GM23338 (cell line): Measurements from ENCODE around the gene GNPTG. TPM values are rescaled to one million over a fixed set of nuclear protein-coding genes. Genes with fewer than 3 reads are reported as not detected.
A peak's percentile ranks its signal among the peaks of the same experiment; 100 is the strongest.

Source experiments
- ATAC-seq: fragments of 200-7000 bp; cut with Tn5 transposase; 3 replicates; pipeline ENCODE4 v1.9.1; 2020
- DNase-seq: peaks from one replicate; pipeline ENCODE4 v3.0.0-alpha.2; 2015; ENCODE audit warnings: low spot score
- H2AFZ ChIP-seq: fragments of 200-600 bp; sonication (generic); 2 replicates; pipeline ENCODE4 v1.8.0; 2016; ENCODE audit warnings: antibody characterized with exemption, mild to moderate bottlenecking, moderate library complexity
- H3F3A ChIP-seq: fragments of 200-600 bp; sonication (generic); replicated peaks from 2 replicates; pipeline ENCODE4 v1.8.0; 2017; ENCODE audit warnings: antibody characterized with exemption, mixed run types, low read depth
- H3K27ac ChIP-seq: fragments of 200-600 bp; sonication (generic); 2 replicates; pipeline ENCODE4 v1.6.1; 2016; ENCODE audit warnings: low read depth
- H3K27me3 ChIP-seq: fragments of 200-600 bp; sonication (generic); 2 replicates; pipeline ENCODE4 v1.8.0; 2016; ENCODE audit warnings: mild to moderate bottlenecking, mixed run types, moderate library complexity; ENCODE audit not compliant: insufficient read depth
- H3K36me3 ChIP-seq: fragments of 200-600 bp; sonication (generic); 2 replicates; pipeline ENCODE4 v1.8.0; 2016; ENCODE audit warnings: mild to moderate bottlenecking; ENCODE audit not compliant: insufficient read depth
- H3K4me1 ChIP-seq: fragments of 200-600 bp; sonication (generic); 2 replicates; pipeline ENCODE4 v1.8.0; 2016; ENCODE audit warnings: mild to moderate bottlenecking, moderate library complexity; ENCODE audit not compliant: insufficient read depth
- H3K4me2 ChIP-seq: fragments of 200-600 bp; sonication (generic); 2 replicates; pipeline ENCODE4 v1.7.1; 2017; ENCODE audit warnings: mixed run types
- H3K4me3 ChIP-seq: fragments of 200-600 bp; sonication (generic); 2 replicates; pipeline ENCODE4 v1.6.1; 2016; ENCODE audit warnings: mixed run types
- H3K79me2 ChIP-seq: fragments of 200-600 bp; sonication (generic); replicated peaks from 2 replicates; pipeline ENCODE4 v1.8.0; 2017; ENCODE audit warnings: mild to moderate bottlenecking; ENCODE audit not compliant: insufficient read depth
- H3K9me2 ChIP-seq: fragments of 200-600 bp; sonication (generic); 2 replicates; pipeline ENCODE4 v1.8.0; 2017; ENCODE audit not compliant: insufficient read depth
- H4K20me1 ChIP-seq: fragments of 200-600 bp; sonication (generic); replicated peaks from 2 replicates; pipeline ENCODE4 v1.8.0; 2017; ENCODE audit warnings: mild to moderate bottlenecking; ENCODE audit not compliant: insufficient read depth
- H3K27ac Mint-ChIP-seq: 2 replicates; pipeline ENCODE4 v1.8.0; 2020; ENCODE audit warnings: inconsistent platforms, mild to moderate bottlenecking, moderate library complexity, mixed read lengths
- H3K27me3 Mint-ChIP-seq: 3 replicates; pipeline ENCODE4 v1.8.0; 2022; ENCODE audit warnings: low read depth, mild to moderate bottlenecking, moderate library complexity, mixed read lengths, inconsistent platforms; ENCODE audit not compliant: insufficient read depth, poor library complexity
- H3K36me3 Mint-ChIP-seq: 3 replicates; pipeline ENCODE4 v1.8.0; 2021; ENCODE audit warnings: low read depth, mild to moderate bottlenecking, inconsistent platforms, moderate library complexity, mixed read lengths
- H3K4me1 Mint-ChIP-seq: 3 replicates; pipeline ENCODE4 v1.8.0; 2020; ENCODE audit warnings: mild to moderate bottlenecking, inconsistent platforms, mixed read lengths
- H3K4me3 Mint-ChIP-seq: 3 replicates; pipeline ENCODE4 v1.8.0; 2021; ENCODE audit warnings: moderate library complexity, mild to moderate bottlenecking, inconsistent platforms, mixed read lengths
- H3K9me3 Mint-ChIP-seq: 3 replicates; pipeline ENCODE4 v1.8.0; 2020; ENCODE audit warnings: moderate library complexity, mild to moderate bottlenecking, inconsistent platforms, mixed read lengths
- ETS1 ChIP-seq: IDR thresholded peaks from 2 replicates; pipeline ENCODE4 v1.6.1; 2016; ENCODE audit warnings: antibody characterized with exemption
- EZH2 ChIP-seq: fragments of 200-600 bp; sonication (generic); IDR thresholded peaks from one replicate; pipeline ENCODE4 v1.8.0; 2017; ENCODE audit warnings: antibody characterized with exemption, mild to moderate bottlenecking, low read depth; ENCODE audit not compliant: unreplicated experiment
- JUNB ChIP-seq: IDR thresholded peaks from one replicate; pipeline ENCODE4 v1.6.1; 2016; ENCODE audit warnings: antibody characterized with exemption; ENCODE audit not compliant: unreplicated experiment
- NANOG ChIP-seq: IDR thresholded peaks from 2 replicates; pipeline ENCODE4 v1.6.1; 2016; ENCODE audit warnings: antibody characterized with exemption, borderline replicate concordance
- REST ChIP-seq: IDR thresholded peaks from one replicate; pipeline ENCODE4 v1.6.1; 2018; ENCODE audit warnings: antibody characterized with exemption; ENCODE audit not compliant: unreplicated experiment
- STAT1 ChIP-seq: IDR thresholded peaks from one replicate; pipeline ENCODE4 v1.6.1; 2016; ENCODE audit warnings: antibody characterized with exemption; ENCODE audit not compliant: unreplicated experiment
- ZNF114 ChIP-seq: fragments of 250-450 bp; sonication (Bioruptor Pico); IDR thresholded peaks from 2 replicates; pipeline ENCODE4 v1.5.0; 2020; ENCODE audit warnings: mild to moderate bottlenecking, moderate library complexity
- polyA plus RNA-seq: library from polyadenylated mRNA; unstranded; fragments of >200 nt; fragmentation: Nextera tagmentation; extraction: Ambion mirVana; gene quantifications from 2 replicates; pipeline ENCODE4 v1.2.1, GENCODE V29; 2016
- total RNA-seq: library from RNA; depleted of rRNA; stranded (reverse); fragments of >200 nt; shearing (Covaris generic); gene quantifications from 2 replicates; pipeline ENCODE4 v1.2.3, GENCODE V29; 2014
- TF ChIP-seq, protein P1 (sequence below), 2 experiments: fragments of 200-600 bp in 1 of 2; sonication (generic) in 1 of 2; conservative IDR thresholded peaks; 2 replicates each; pipeline versions ENCODE4 v1.5.1 to v1.6.1; 2016 to 2017; ENCODE audit warnings: antibody characterized with exemption in 2 of 2, low read depth in 2 of 2, mild to moderate bottlenecking in 2 of 2, moderate library complexity in 1 of 2

Gene GNPTG
- total and polyA plus RNA-seq, 2 experiments from 2014 or later: 23.3 to 41.0 TPM

DNA sequence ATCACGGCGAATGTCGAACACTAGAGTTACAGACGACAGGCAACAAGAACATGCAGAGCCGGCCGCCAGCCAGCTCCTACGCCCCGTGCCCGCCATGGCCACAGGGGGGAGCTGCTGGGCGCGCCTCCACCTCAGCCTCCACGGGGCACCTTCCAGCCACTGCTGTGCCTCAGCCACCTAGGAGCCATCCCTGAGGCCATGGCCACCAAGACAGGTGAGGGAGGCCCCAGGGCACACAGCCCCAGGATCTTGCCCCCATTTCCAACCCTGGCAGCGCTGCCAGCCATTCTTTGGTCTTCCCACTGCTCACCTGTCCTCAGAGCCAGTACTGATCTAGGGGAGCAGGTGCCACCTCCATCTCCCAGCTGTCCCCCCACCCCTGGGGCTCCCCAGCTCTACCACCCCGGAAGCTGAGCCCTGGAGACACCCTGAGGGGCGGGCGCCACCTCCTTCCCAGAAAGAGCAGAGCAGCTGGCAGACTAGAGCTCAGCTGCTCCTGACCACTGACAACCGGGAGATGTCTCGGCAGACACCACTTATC is 11.8 kb downstream of the GNPTG start:
- Mint-ChIP-seq H3K4me3 (no peak overlapping the region), H3K27ac (no peak overlapping the region)
- peaks cover 8% of the 10 kb centered on the region; the same call in 1 of the 2 replicates for H3K36me3 ChIP-seq

More for the DNA sequence above, 11.8 kb downstream of the GNPTG start:
- Histone ChIP-seq H3K4me1 (no peaks in the 10 kb centered on the region), H3K4me2 (no peak overlapping the region), H3K79me2 (peaks cover 39% of the 10 kb centered on the region), H4K20me1 (peaks cover 26% of the 10 kb centered on the region), H3K27ac (no peak overlapping the region), H3K27me3 (no peaks in the 10 kb centered on the region), H3K9me2 (no peaks in the 10 kb centered on the region), H3K4me3 (no peak overlapping the region), H2AFZ (no peak overlapping the region), H3F3A (peaks cover 24% of the 10 kb centered on the region)
- Mint-ChIP-seq H3K9me3 (no peaks in the 10 kb centered on the region), H3K27me3 (peaks cover 11% of the 10 kb centered on the region), H3K4me1 (peaks cover 2% of the 10 kb centered on the region; the same call in 1 of the 3 replicates), H3K36me3 (peaks cover 58% of the 10 kb centered on the region)
- ATAC-seq (peak; percentile 97), DNase-seq (peak; percentile 79)
- TF ChIP-seq NANOG (no peak), ZNF114 (CRISPR knock-in tag) (no peak), ETS1 (no peak), STAT1 (no peak), EZH2 (no peak), JUNB (no peak), REST (no peak)
- TF ChIP-seq, protein P1, sequence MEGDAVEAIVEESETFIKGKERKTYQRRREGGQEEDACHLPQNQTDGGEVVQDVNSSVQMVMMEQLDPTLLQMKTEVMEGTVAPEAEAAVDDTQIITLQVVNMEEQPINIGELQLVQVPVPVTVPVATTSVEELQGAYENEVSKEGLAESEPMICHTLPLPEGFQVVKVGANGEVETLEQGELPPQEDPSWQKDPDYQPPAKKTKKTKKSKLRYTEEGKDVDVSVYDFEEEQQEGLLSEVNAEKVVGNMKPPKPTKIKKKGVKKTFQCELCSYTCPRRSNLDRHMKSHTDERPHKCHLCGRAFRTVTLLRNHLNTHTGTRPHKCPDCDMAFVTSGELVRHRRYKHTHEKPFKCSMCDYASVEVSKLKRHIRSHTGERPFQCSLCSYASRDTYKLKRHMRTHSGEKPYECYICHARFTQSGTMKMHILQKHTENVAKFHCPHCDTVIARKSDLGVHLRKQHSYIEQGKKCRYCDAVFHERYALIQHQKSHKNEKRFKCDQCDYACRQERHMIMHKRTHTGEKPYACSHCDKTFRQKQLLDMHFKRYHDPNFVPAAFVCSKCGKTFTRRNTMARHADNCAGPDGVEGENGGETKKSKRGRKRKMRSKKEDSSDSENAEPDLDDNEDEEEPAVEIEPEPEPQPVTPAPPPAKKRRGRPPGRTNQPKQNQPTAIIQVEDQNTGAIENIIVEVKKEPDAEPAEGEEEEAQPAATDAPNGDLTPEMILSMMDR (conservative IDR thresholded peaks at IDR 0.05; ENCODE audit: low read depth in 2 of 2): peak; percentile 69 to 91
